Measurements from ENCODE around the gene CRIP1. TPM values are rescaled to one million over a fixed set of nuclear protein-coding genes. Genes with fewer than 3 reads are reported as not detected.

CRIP1 gene
- total RNA-seq, 1 experiment from 2014 or later: 6.9 TPM

- Histone ChIP-seq H3K79me2 (ENCODE audit: insufficient read depth, low read length) (no peaks in the 10 kb centered on the region), H3K27ac (ENCODE audit: insufficient read length, low read depth, low read length) (no peak overlapping the region), H2BK12ac (ENCODE audit: insufficient read length, low read depth, low read length) (no peak overlapping the region), H4K5ac (ENCODE audit: insufficient read length, low read depth, low read length) (no peak overlapping the region), H3K4me2 (ENCODE audit: insufficient read depth, insufficient read length, low read length) (no peak overlapping the region), H4K20me1 (ENCODE audit: control insufficient read depth, insufficient read depth, insufficient read length) (no peaks in the 10 kb centered on the region), H3K56ac (ENCODE audit: insufficient read length, low read depth, low read length) (no peak overlapping the region), H3K23me2 (ENCODE audit: insufficient read length, low read depth, low read length, poor library complexity, severe bottlenecking) (no peaks in the 10 kb centered on the region), H3K4me1 (ENCODE audit: insufficient read depth, low read length) (no peaks in the 10 kb centered on the region), H3T11ph (ENCODE audit: low read length) (no peak overlapping the region), H2BK120ac (ENCODE audit: low read depth, low read length, poor library complexity, severe bottlenecking) (no peak overlapping the region), H4K91ac (ENCODE audit: insufficient read length, low read depth, low read length) (no peak overlapping the region), H2AK5ac (ENCODE audit: insufficient read length, low read length) (no peak overlapping the region), H3K18ac (ENCODE audit: insufficient read length, low read depth, low read length) (no peak overlapping the region), H3K4ac (ENCODE audit: low read depth, low read length) (no peak overlapping the region), H2BK5ac (ENCODE audit: insufficient read length, low read length) (no peak overlapping the region), H3K79me1 (ENCODE audit: insufficient read depth, low read depth, low read length, poor library complexity, severe bottlenecking) (no peaks in the 10 kb centered on the region), H3K9ac (ENCODE audit: extremely low read depth, insufficient read length, low read length) (no peak overlapping the region), H3K27me3 (ENCODE audit: insufficient read depth, low read length) (no peaks in the 10 kb centered on the region), H2BK20ac (ENCODE audit: low read depth, low read length, poor library complexity, severe bottlenecking) (no peak overlapping the region), H2AFZ (ENCODE audit: low read length) (no peak overlapping the region), H4K8ac (replicated peaks; ENCODE audit: insufficient read length, low read depth, low read length) (no peak overlapping the region), H2BK15ac (ENCODE audit: low read depth, low read length) (no peak overlapping the region), H3K23ac (ENCODE audit: insufficient read length, low read depth, low read length) (no peak overlapping the region), H3K9me3 (ENCODE audit: control insufficient read depth, low read depth, low read length) (peaks cover 17% of the 10 kb centered on the region), H3K14ac (ENCODE audit: insufficient read depth, low read length) (no peak overlapping the region)
- no peak for TF ChIP-seq CTCF (conservative IDR thresholded peaks at IDR 0.05)
- peaks cover 24 to 88% of the 10 kb centered on the region in 2 experiments for H3K9me3 Mint-ChIP-seq
- peaks cover 24% of the 10 kb centered on the region for H3K27me3 Mint-ChIP-seq (ENCODE audit: low read depth)
- WGBS (ENCODE audit: extremely low coverage, insufficient read length, low lambda C conversion rate): 100% methylated on average over 1 of the region's 34 CpGs
- peaks cover 0 to 6% (median 0%) of the 10 kb centered on the region in 3 experiments; a peak in 3 of 7 replicates for H3K36me3 Mint-ChIP-seq (ENCODE audit: insufficient read depth in 1 of 3, low read depth in 3 of 3)
- no peak for DNase-seq
- H3K4me3 Mint-ChIP-seq: no peak overlapping the region
- no peaks in the 10 kb centered on the region for H3K4me1 Mint-ChIP-seq
- H3K27ac Mint-ChIP-seq: no peak overlapping the region
These were observed 50.2 kb downstream of the CRIP1 start for GRCh38 chr14:105536691-105537579.
